ENCODE data around the gene PLD3. TPM values are rescaled to one million over a fixed set of nuclear protein-coding genes. Genes with fewer than 3 reads are reported as not detected.

The PLD3 gene
- total and polyA plus RNA-seq, 2 experiments from 2014 or later = 361 to 536 TPM

- H3K27ac ChIP-seq = no peak overlapping the region
Measured at GRCh38 chr19:40337107-40337506, 11.4 kb upstream of the PLD3 start.

GRCh38 chr19:40337594-40337993, 10.9 kb upstream of the PLD3 start:
- Histone ChIP-seq H3K4me3 (no peak overlapping the region), H3K9ac (no peak overlapping the region), H3K4me1 (ENCODE audit: insufficient read depth) (peaks cover 9% of the 10 kb centered on the region; the same call in 1 of the 2 replicates), H3K27ac (no peak overlapping the region), H3K27me3 (replicated peaks; ENCODE audit: insufficient read depth) (no peaks in the 10 kb centered on the region), H3K79me2 (ENCODE audit: insufficient read depth) (peaks cover 48% of the 10 kb centered on the region), H2AFZ (no peak overlapping the region), H3K36me3 (ENCODE audit: low read depth) (peaks cover 21% of the 10 kb centered on the region; the same call in 1 of the 2 replicates), H3K9me3 (ENCODE audit: low read depth) (no peaks in the 10 kb centered on the region), H3F3A (ENCODE audit: insufficient read depth) (peaks cover 12% of the 10 kb centered on the region; the same call in 1 of the 2 replicates), H4K20me1 (ENCODE audit: insufficient read depth) (no peaks in the 10 kb centered on the region), H3K9me2 (ENCODE audit: insufficient read depth) (no peaks in the 10 kb centered on the region), H3K4me2 (ENCODE audit: unreplicated experiment) (no peak overlapping the region)
- in situ Hi-C loops (cut with MboI) = no loop called here
- 98 to 100% methylated on average over 5 of the region's 5 CpGs for WGBS, 2 experiments (ENCODE audit: low coverage in 1 of 2, low lambda C conversion rate in 2 of 2, missing lambda C conversion rate in 2 of 2)
- no peak for DNase-seq
- TF ChIP-seq EZH2 (IDR thresholded peaks at IDR 0.05; ENCODE audit: insufficient read depth, poor library complexity, severe bottlenecking) (no peak), EZH2phosphoT487 (IDR thresholded peaks at IDR 0.05; ENCODE audit: insufficient read depth, low read depth) (no peak)

More at GRCh38 chr19:40337107-40337506, 11.4 kb upstream of the PLD3 start:
- Histone ChIP-seq H3K4me2 (ENCODE audit: unreplicated experiment) (no peak overlapping the region), H3K79me2 (ENCODE audit: insufficient read depth) (peaks cover 44% of the 10 kb centered on the region), H3K36me3 (ENCODE audit: low read depth) (peaks cover 22% of the 10 kb centered on the region; the same call in 1 of the 2 replicates), H3K4me3 (no peak overlapping the region), H2AFZ (no peak overlapping the region), H3K4me1 (ENCODE audit: insufficient read depth) (peaks cover 9% of the 10 kb centered on the region; the same call in 1 of the 2 replicates), H3F3A (ENCODE audit: insufficient read depth) (peaks cover 8% of the 10 kb centered on the region; the same call in 1 of the 2 replicates), H4K20me1 (ENCODE audit: insufficient read depth) (no peaks in the 10 kb centered on the region), H3K27me3 (replicated peaks; ENCODE audit: insufficient read depth) (no peaks in the 10 kb centered on the region), H3K9me3 (ENCODE audit: low read depth) (no peaks in the 10 kb centered on the region), H3K9ac (no peak overlapping the region), H3K9me2 (ENCODE audit: insufficient read depth) (no peaks in the 10 kb centered on the region)
- WGBS, 2 experiments (ENCODE audit: low coverage in 1 of 2, low lambda C conversion rate in 2 of 2, missing lambda C conversion rate in 2 of 2) = 79 to 84% methylated on average over 2 of the region's 2 CpGs
- TF ChIP-seq EZH2 (IDR thresholded peaks at IDR 0.05; ENCODE audit: insufficient read depth, poor library complexity, severe bottlenecking) (no peak), EZH2phosphoT487 (IDR thresholded peaks at IDR 0.05; ENCODE audit: insufficient read depth, low read depth) (no peak)
- no peak for DNase-seq
- in situ Hi-C loops (cut with MboI) = no loop called here

- Histone ChIP-seq H3K9ac (no peak overlapping the region), H3K9me2 (ENCODE audit: insufficient read depth) (no peaks in the 10 kb centered on the region), H3K4me1 (ENCODE audit: insufficient read depth) (peaks cover 9% of the 10 kb centered on the region; the same call in 1 of the 2 replicates), H3K4me2 (ENCODE audit: unreplicated experiment) (no peak overlapping the region), H3K27ac (no peak overlapping the region), H3K4me3 (no peak overlapping the region), H3K79me2 (ENCODE audit: insufficient read depth) (peaks cover 64% of the 10 kb centered on the region), H3F3A (ENCODE audit: insufficient read depth) (peaks cover 14% of the 10 kb centered on the region; the same call in 1 of the 2 replicates), H3K9me3 (ENCODE audit: low read depth) (no peaks in the 10 kb centered on the region), H4K20me1 (ENCODE audit: insufficient read depth) (no peaks in the 10 kb centered on the region), H3K27me3 (replicated peaks; ENCODE audit: insufficient read depth) (no peaks in the 10 kb centered on the region), H2AFZ (no peak overlapping the region), H3K36me3 (ENCODE audit: low read depth) (peaks cover 13% of the 10 kb centered on the region; the same call in 1 of the 2 replicates)
- WGBS, 2 experiments (ENCODE audit: low coverage in 1 of 2, low lambda C conversion rate in 2 of 2, missing lambda C conversion rate in 2 of 2) = 83 to 90% methylated on average over 4 of the region's 4 CpGs
- TF ChIP-seq EZH2phosphoT487 (IDR thresholded peaks at IDR 0.05; ENCODE audit: insufficient read depth, low read depth) = no peak
- TF ChIP-seq EZH2 (IDR thresholded peaks at IDR 0.05; ENCODE audit: insufficient read depth, poor library complexity, severe bottlenecking) = no peak
- in situ Hi-C loops (cut with MboI) = no loop called here
- DNase-seq = no peak
Measured at GRCh38 chr19:40339018-40339728, 9.3 kb upstream of the PLD3 start.

- Histone ChIP-seq H3K9me3 (ENCODE audit: low read depth) (no peaks in the 10 kb centered on the region), H3K36me3 (ENCODE audit: low read depth) (peaks cover 11% of the 10 kb centered on the region; the same call in 1 of the 2 replicates), H3K79me2 (ENCODE audit: insufficient read depth) (peaks cover 89% of the 10 kb centered on the region), H2AFZ (peak overlapping the region; percentile 51), H3K27ac (peak overlapping the region; percentile 75), H3K9me2 (ENCODE audit: insufficient read depth) (no peaks in the 10 kb centered on the region), H4K20me1 (ENCODE audit: insufficient read depth) (no peaks in the 10 kb centered on the region), H3K4me3 (no peak overlapping the region), H3K4me1 (ENCODE audit: insufficient read depth) (peaks cover 9% of the 10 kb centered on the region; the same call in 1 of the 2 replicates), H3K4me2 (ENCODE audit: unreplicated experiment) (peak overlapping the region; percentile 32), H3K27me3 (replicated peaks; ENCODE audit: insufficient read depth) (no peaks in the 10 kb centered on the region), H3K9ac (peak overlapping the region; percentile 64), H3F3A (ENCODE audit: insufficient read depth) (peaks cover 14% of the 10 kb centered on the region; the same call in 1 of the 2 replicates)
- DNase-seq = peak; percentile 57
- in situ Hi-C loops (cut with MboI) = no loop called here
- 25 to 35% methylated on average over 9 of the region's 9 CpGs for WGBS, 2 experiments (ENCODE audit: low coverage in 1 of 2, low lambda C conversion rate in 2 of 2, missing lambda C conversion rate in 2 of 2)
- TF ChIP-seq EZH2 (IDR thresholded peaks at IDR 0.05; ENCODE audit: insufficient read depth, poor library complexity, severe bottlenecking) (no peak), EZH2phosphoT487 (IDR thresholded peaks at IDR 0.05; ENCODE audit: insufficient read depth, low read depth) (no peak)
Measured at GRCh38 chr19:40341601-40342482, 6.7 kb upstream of the PLD3 start.
